ES-I3 (cell line): ENCODE data around the gene GTF3C1.
"Not testable (repeated sequence)": the region's sequence is repeated elsewhere in the genome, so short reads cannot be mapped to it uniquely, and the experiment has no call there.

Source experiments
- H3K36me3 ChIP-seq: 2 replicates; pipeline ENCODE4 v1.6.1; 2013; ENCODE audit warnings: mild to moderate bottlenecking, low read length, control low read depth, moderate library complexity; ENCODE audit not compliant: insufficient read depth
- H3K4me1 ChIP-seq: 2 replicates; pipeline ENCODE4 v1.6.1; 2013; ENCODE audit warnings: mild to moderate bottlenecking, control low read depth, low read length; ENCODE audit not compliant: insufficient read depth
- H3K9ac ChIP-seq: 2 replicates; pipeline ENCODE4 v1.6.1; 2013; ENCODE audit warnings: low read depth, mild to moderate bottlenecking, low read length, moderate library complexity
- H3K9me3 ChIP-seq: 2 replicates; pipeline ENCODE4 v1.6.1; 2013; ENCODE audit warnings: mild to moderate bottlenecking, low read length, moderate library complexity; ENCODE audit not compliant: control insufficient read depth, insufficient read depth

The GTF3C1 gene

DNA sequence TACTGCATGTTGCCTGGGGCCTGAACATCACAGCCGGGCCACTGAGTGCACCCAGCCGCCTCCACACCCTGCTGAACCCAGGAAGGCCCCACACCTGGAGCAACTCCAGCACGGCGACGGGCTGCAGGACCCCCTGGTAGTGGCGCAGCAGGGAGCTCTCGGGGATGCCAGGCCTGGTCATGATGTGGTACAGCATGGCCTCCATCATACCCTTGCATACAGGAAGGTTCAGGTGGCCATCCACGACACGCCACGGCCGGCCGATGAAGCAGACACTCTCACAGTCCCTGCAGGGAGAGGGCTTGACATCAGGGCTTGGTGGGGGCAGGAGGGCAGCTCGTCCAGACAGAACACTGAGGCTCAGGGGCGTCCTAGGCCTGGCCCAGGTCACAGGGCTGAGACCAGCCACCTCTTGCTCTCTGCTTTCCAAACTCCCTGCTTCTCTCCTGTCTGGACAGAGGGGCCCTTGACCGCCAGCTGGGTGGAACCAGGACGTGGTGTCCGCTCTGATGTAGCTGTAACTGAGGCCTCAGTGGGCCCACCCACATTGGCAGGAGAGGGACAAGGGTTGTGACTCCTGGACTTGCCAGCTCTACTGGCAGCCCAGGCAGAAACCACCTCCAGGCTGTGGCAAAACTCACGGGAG lies 87.4 kb downstream of the GTF3C1 start:
- H3K9ac ChIP-seq, result no peak overlapping the region
- H3K9me3 ChIP-seq, result no peaks in the 10 kb centered on the region
- peaks cover 20% of the 10 kb centered on the region for H3K36me3 ChIP-seq
- no peaks in the 10 kb centered on the region for H3K4me1 ChIP-seq

GRCh38 chr16:27461483-27462171 lies 88.1 kb downstream of the GTF3C1 start:
- peaks cover 14% of the 10 kb centered on the region for H3K36me3 ChIP-seq
- H3K9ac ChIP-seq, result no peak overlapping the region
- H3K9me3 ChIP-seq, result no peaks in the 10 kb centered on the region
- H3K4me1 ChIP-seq, result no peaks in the 10 kb centered on the region

DNA sequence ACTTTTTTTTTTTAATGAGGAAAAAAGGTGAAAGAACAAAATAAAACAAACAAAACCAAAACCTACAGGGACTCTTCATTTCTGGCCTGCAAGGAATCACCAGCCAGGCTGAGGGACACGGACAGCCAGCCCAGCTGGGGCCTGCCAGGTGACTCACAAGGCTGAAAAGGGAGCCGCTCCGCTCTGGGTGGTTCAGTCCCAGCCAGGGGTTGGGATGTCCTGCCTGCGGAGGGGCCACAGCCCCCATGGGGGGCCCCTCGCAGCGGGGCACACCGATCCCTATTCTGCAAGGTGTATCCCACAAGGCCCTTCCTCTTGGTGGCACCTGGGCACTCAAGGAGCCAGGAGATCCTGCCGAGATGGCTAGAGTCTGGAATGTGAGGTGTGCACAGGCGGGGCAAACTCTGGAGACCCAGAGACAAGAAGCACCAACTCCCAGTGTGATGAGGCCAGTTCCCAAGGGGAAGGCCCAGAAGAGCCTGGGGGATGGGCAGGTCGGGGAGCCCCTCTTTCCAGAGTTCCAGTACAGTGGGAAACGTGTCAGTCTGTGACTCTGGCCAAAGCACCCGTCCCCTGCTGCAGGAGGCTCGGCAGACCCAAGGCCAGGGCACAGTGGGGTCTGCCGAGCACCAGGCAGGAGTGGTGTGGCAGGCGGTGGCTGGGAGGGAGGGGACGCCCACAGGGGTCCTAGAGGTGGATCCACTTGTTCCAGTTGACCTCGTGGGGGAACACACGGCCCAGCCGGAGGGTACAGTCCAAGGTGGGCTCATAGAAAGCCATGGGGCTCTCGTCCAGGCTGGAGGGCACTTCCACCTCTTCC lies 88.8 kb downstream of the GTF3C1 start:
- no peaks in the 10 kb centered on the region for H3K4me1 ChIP-seq
- no peak overlapping the region for H3K9ac ChIP-seq
- H3K36me3 ChIP-seq, result peaks cover 12% of the 10 kb centered on the region
- no peaks in the 10 kb centered on the region for H3K9me3 ChIP-seq

DNA sequence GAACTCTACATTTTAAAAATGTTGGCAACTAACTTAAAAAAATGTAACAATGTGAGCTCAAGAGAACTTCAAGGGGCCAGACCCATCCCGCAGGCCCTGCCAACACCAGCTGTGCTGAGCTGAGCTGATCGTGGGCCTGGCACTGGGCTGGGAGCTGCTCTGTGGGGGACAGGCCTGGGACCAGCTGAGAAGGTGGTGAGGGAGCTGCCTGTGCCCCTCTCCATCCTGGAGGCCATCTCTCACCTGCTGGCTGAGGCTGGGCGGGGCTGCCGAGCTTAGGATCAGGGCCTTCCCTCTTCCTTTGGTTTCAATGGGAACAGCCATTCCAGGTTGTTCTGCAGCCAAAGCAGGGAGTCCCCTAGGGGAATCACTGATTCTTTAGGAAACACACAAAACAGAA lies 89.5 kb downstream of the GTF3C1 start:
- H3K36me3 ChIP-seq, result peaks cover 9% of the 10 kb centered on the region

GRCh38 chr16:27458987-27459688 lies 90.6 kb downstream of the GTF3C1 start:
- H3K36me3 ChIP-seq, result peaks cover 4% of the 10 kb centered on the region
- H3K9ac ChIP-seq, result no peak overlapping the region
- no peaks in the 10 kb centered on the region for H3K9me3 ChIP-seq
- H3K4me1 ChIP-seq, result no peaks in the 10 kb centered on the region

More for the DNA sequence above, 89.5 kb downstream of the GTF3C1 start:
- H3K4me1 ChIP-seq, result no peaks in the 10 kb centered on the region
- no peaks in the 10 kb centered on the region for H3K9me3 ChIP-seq
- H3K9ac ChIP-seq, result no peak overlapping the region

GRCh38 chr16:27458258-27458657 lies 91.5 kb downstream of the GTF3C1 start:
- H3K36me3 ChIP-seq, result peaks cover 4% of the 10 kb centered on the region; the same call in 1 of the 2 replicates
- no peaks in the 10 kb centered on the region for H3K9me3 ChIP-seq
- H3K9ac ChIP-seq, result no peak overlapping the region
- H3K4me1 ChIP-seq, result no peaks in the 10 kb centered on the region

GRCh38 chr16:27457605-27457900 lies 92.2 kb downstream of the GTF3C1 start:
- H3K9me3 ChIP-seq, H3K9ac ChIP-seq, H3K36me3 ChIP-seq, H3K4me1 ChIP-seq: not testable (repeated sequence)

DNA sequence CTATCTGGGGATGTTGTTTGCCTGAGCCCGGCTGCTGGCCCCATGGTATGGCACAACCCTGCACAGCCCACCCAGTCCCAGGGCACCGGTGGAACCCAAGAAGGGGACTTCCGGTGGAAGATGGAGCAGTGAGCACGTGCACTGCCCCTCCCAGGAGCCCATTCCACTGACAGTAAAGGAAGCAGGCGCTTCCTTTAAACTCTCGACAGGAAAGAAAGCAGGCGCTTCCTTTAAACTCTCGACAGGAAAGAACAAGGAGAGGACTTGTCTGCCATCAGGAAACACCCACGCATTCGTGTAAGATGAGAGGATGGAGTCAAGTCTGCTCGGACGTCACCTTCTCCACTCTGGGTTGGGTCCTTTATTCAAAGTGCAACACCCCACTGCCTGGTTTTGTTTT lies 94.0 kb downstream of the GTF3C1 start:
- Histone ChIP-seq H3K36me3 (peaks cover 4% of the 10 kb centered on the region; the same call in 1 of the 2 replicates), H3K4me1 (no peaks in the 10 kb centered on the region), H3K9ac (no peak overlapping the region), H3K9me3 (no peaks in the 10 kb centered on the region)

DNA sequence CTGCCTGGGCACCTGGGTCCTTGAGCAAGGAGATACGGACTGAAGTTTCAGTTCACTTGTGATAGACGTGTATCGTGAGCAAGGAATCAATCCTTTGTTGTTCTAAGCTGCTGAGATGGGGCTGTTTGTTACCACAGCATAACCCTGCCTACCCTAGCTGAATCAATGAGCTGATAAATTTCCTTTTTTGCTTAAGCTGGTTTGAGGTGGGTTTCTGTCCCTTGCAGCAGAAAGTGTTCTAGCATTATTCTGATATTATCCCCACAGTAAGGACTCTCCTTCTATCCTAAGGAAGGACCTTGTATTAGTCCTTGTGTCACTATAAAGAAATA lies 96.3 kb downstream of the GTF3C1 start:
- Histone ChIP-seq H3K9me3 (no peaks in the 10 kb centered on the region), H3K9ac (no peak overlapping the region), H3K4me1 (no peaks in the 10 kb centered on the region), H3K36me3 (no peaks in the 10 kb centered on the region)

DNA sequence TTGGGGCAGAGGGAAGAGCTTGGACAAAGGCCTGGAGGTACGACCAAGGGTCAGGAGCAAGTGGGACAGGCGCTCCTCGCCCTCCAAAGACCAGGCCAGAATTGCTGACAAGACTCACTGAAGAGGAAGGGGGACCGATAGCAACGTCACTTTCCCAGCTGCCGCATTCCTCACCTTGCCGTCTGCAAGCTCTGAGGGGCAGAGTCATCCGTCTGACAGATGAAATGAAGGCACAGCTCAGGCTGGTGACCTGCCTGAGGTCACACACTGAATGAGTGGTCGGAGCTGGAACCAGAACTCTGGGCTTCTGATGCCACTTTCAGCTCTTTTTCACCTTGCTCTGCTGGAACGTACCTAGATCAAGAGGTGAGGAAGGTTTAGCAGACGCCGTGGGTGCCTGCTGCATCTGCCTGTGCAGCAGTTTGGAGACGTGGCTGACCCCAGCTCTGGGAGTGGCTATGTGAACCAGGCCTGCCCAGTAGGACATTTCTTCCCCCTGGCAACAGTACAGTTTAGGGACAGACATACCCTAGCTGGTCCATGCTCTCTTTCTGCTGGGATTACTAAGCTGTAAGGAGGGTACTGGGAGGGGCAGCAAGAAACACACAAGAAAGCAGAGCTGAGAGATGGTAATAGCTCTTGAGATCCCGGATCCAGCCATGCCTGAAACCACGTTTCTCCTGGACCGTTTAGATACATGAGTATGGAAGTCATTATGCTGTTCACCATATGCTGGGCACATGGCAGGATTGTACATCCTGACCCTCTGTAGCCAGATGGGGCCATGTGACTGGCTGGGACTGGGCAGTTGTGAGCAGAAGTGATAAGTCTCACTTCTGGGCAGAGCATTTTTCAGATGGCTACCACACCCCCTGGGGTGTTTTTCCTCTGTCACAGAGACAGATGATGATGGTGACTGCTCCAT lies 96.9 kb downstream of the GTF3C1 start:
- Histone ChIP-seq H3K9ac (no peak overlapping the region), H3K9me3 (no peaks in the 10 kb centered on the region), H3K4me1 (no peaks in the 10 kb centered on the region), H3K36me3 (no peaks in the 10 kb centered on the region)

DNA sequence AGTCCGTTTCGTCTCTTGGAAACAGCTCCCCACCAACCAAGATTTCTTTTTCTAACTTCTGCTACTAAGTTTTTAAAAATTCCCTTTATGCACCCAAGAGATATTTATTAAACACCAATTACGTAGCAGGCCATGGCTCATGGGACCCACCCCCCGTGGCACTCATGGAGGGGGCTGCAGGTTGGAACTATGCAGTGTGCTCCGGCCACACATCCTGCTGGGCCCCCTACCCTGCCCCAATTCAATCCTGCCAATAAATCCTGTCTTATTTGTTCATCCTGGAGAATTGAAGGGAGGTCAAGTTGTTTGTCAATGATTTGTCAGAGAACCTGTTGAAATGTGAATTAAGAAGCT lies 99.5 kb downstream of the GTF3C1 start:
- no peaks in the 10 kb centered on the region for H3K4me1 ChIP-seq
- H3K36me3 ChIP-seq, result no peaks in the 10 kb centered on the region
- H3K9me3 ChIP-seq, result peaks cover 3% of the 10 kb centered on the region; the same call in 1 of the 2 replicates
- H3K9ac ChIP-seq, result no peak overlapping the region

DNA sequence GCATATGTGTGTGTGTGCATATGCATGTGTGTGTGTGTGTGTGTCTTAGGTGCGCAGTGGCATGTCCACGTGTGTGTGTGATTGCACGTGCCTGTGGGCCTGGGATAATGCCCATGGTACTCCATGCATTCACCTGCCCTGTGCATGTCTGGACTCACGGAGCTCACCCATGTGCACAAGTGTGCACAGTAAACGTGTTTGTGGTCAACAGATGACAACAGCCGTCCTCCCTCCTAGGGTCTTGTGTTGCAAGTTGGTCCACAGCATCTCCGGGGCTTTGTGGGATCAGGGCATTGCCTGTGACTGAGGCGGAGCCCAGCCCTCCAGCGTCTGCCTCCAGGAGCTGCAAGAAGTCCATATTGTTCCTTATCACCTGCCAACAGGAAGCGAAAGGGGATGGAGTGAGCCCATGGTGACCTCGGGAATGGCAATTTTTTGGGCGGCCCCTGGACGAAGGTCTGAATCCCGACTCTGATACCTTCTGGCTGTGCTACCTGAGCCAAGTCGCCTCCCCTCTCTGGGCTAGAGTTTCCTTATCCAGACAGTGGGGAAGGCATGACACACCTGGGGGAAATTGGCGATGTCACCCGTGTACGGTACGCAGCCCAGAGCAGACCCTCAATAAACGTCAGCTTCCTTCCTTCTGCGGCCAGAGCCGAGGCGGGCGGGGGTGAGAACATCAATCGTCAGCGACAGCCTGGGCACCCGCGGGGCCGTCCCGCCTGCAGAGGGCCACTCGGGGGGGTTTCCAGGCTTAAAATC lies 100.1 kb downstream of the GTF3C1 start:
- Histone ChIP-seq H3K9ac (no peak overlapping the region), H3K36me3 (no peaks in the 10 kb centered on the region; the same call in 1 of the 2 replicates), H3K4me1 (no peaks in the 10 kb centered on the region), H3K9me3 (peaks cover 8% of the 10 kb centered on the region)
